Measurements from ENCODE around the gene CD6.

CD6 gene

DNA sequence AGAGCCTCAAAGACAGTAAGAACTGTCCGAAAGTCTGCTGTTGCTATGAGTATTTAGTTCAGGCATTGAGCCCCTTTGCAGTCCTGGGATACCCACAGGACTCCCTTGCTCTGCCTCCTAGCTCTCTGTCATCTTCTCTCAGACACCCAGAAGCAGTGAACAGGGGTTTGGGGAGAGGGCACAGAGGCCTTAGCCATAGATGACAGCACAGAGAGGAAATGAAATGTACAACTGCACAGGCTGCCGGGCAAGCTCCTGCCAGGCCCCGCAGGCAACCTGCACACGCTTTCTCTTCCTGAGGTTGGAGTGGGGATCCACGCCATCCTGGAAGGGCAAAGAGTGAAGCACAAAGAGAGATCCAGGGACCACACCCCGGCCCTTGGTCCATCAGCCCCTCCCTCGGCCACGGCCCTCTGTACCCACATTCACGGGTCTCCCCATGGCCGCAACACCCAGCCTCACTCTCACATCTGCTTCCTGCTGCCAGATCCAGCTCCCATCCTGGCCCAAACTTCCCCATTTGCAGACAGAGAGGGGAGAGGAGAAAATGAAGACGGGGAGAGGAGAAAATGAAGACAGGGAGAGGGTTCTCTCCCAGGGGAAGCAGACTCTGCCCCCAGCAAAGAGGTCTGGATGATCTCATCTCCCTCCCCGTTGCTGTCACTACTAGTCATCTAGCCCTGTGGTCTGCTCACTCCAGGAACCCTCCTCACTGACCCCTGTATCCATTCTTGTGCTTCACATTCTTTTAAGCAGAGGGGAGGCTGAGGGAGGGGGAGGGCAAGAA is 40.7 kb downstream of the CD6 start:
- DNase-seq = no peak

DNA sequence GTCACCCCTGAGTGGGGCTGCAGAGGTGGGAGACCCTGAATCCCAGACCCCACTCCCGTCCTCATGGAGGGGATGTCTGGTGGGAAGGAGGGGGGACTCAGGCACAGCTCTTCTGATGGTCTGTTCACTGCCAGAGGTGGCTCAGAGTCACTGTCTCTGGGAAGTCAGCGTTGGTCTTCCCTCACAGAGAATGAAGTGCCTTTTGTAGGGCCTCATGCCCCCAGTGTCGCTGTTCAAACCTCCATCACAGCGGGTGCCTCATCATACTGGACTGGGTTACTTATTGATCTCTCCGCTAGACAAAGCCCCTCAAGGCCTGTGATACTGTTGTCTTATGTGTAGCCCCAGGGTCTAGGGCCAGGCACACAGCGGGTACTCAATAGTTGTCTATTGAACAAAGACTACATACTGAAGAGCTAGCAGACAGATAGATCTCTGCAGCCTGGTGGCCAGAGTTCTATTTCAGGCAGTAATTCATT is 41.3 kb downstream of the CD6 start:
- DNase-seq = no peak

- no peak for DNase-seq
These were observed 46.6 kb downstream of the CD6 start for GRCh38 chr11:61018059-61018458.

GRCh38 chr11:61019037-61019831 is 47.8 kb downstream of the CD6 start:
- DNase-seq = no peak

DNA sequence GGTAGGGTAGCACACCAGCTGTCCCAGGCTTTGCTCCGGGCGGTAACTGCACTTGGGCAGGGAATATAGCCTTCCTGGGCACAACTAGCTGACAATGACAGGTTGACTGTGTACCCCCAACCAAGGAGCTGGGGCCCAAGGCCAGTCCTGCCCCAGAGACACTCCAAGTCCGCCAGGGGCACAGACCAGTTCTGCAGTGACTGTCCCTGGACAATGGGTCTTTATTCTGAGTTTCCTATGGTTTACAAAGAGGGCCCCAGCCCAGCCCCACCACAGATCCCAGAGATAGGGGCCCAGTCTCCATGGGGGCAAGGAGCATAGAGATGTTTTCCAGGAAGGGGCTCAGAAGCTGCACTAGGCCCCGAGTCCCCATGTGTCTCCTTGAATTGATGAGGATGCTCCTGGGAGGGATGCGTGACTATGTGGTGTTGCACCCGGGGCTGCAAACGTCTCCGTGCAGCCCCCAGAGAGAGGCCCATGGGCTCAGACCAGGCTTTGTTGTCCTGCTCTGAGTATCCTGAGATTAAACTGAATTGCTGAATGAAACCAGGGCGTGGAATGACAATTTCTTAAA is 48.4 kb downstream of the CD6 start:
- DNase-seq = no peak

- DNase-seq = no peak
These were observed 49.2 kb downstream of the CD6 start for GRCh38 chr11:61020551-61021235.

DNA sequence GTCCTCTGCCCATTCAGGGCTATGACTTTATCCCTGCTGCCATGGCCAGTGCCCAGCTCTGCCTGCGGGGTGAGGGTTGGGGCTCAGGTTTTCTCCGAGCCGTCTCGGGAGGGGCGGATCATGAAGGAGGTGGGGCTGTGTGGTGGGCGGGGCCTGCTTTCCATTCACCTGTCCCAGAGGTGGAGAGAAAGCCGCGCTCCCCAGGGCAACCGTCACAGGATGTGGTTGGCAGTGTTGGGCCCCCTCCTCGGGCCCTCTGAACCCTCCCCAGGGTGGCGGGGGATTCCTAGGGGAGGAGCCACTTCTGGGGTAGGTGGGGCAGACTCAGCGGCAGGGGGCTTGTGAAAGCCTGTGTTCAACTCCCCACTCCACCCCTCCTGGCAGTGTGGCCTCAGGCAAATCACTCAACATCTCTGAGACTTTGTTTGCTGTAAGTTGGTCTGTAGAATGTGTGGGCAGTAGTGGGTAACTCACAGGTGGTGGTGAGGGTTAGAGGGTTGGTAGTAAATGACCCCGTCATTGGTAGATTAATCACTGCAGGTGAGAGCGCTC is 50.3 kb downstream of the CD6 start:
- peak; percentile 86 for DNase-seq

- DNase-seq = peak; percentile 50
These were observed 51.0 kb downstream of the CD6 start for GRCh38 chr11:61022311-61023085.

- DNase-seq = peak; percentile 77
These were observed 51.8 kb downstream of the CD6 start for GRCh38 chr11:61023086-61023965.

DNA sequence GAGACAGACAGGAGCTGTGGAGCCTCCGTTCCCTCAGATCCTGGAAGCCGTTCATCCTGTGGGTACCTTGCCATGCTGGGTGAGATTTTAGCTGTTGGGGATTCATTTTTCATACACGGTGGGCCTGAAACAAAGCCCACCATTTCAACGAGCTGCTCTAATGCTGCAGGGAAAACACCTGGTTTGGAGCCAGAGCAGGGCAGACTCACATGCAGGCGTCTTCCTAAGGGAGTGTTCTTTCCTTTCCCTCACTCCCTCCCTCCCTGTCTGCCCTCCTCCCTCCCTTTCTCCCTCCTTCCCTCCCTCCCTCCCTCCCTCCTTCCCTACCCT is 52.5 kb downstream of the CD6 start:
- no peak for DNase-seq

GRCh38 chr11:61024938-61025820 is 53.7 kb downstream of the CD6 start:
- DNase-seq = peak; percentile 39

GRCh38 chr11:61025821-61026120 is 54.3 kb downstream of the CD6 start:
- DNase-seq = no peak

GRCh38 chr11:61026121-61027031 is 54.9 kb downstream of the CD6 start:
- peak; percentile 45 for DNase-seq

GRCh38 chr11:61027141-61027840 is 55.8 kb downstream of the CD6 start:
- peak; percentile 53 for DNase-seq

GRCh38 chr11:61028135-61028729 is 56.8 kb downstream of the CD6 start:
- peak; percentile 83 for DNase-seq

DNA sequence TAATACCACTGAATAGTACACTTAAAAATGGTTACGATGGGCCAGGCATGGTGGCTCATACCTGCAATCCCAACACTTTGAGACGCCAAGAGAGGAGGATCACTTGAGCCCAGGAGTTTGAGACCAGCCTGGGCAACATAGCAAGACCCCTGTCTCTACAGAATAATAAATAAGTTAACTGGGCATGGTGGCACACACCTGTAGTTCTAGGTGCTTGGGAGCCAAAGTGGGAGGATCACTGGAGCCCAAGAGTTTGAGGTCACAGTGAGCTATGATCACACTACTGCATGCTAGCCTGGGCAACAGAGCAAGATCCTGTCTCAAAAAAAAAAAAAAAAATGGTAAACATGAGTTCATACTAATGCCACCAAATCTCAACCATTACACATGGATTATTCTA is 61.3 kb downstream of the CD6 start:
- DNase-seq = no peak

GRCh38 chr11:61033417-61033816 is 61.9 kb downstream of the CD6 start:
- no peak for DNase-seq

DNA sequence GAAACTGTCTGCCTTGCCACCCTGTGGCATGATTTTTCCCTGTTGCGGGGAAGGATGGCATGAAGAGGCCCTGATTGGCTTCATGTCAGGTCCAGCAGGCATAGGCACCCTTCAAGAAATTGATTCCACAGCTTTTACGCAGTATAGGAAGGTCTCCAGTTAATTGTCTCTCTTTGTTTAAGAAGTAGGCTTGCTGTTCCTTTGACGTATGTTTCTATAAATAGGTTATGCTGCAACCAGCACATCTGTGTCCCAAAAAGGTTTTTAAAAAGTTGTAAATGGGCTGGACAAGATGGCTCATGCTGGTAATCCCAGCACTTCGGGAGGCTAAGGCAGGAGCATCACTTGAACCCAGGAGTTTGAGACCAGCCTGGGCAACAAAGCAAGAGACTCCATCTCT is 62.6 kb downstream of the CD6 start:
- no peak for DNase-seq

Data from activated naive CD4-positive, alpha-beta T cell treated with anti-CD3 and anti-CD28 coated beads, Interleukin-2, amount 50 U/mL, for 16 hours (primary cell).